NCI-H1105 treated with DMSO at 0.1 percent for 48 hours (cell line): ENCODE measurements around the gene PDXP.
A peak's percentile ranks its signal among the peaks of the same experiment; 100 is the strongest.
"Not testable (repeated sequence)": the region's sequence is repeated elsewhere in the genome, so short reads cannot be mapped to it uniquely, and the experiment has no call there.

ENCODE experiments used
- DNase-seq: peaks from one replicate; lab custom pipeline; 2025; lab: John Stamatoyannopoulos, UW

The PDXP gene, protein sequence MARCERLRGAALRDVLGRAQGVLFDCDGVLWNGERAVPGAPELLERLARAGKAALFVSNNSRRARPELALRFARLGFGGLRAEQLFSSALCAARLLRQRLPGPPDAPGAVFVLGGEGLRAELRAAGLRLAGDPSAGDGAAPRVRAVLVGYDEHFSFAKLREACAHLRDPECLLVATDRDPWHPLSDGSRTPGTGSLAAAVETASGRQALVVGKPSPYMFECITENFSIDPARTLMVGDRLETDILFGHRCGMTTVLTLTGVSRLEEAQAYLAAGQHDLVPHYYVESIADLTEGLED

DNA sequence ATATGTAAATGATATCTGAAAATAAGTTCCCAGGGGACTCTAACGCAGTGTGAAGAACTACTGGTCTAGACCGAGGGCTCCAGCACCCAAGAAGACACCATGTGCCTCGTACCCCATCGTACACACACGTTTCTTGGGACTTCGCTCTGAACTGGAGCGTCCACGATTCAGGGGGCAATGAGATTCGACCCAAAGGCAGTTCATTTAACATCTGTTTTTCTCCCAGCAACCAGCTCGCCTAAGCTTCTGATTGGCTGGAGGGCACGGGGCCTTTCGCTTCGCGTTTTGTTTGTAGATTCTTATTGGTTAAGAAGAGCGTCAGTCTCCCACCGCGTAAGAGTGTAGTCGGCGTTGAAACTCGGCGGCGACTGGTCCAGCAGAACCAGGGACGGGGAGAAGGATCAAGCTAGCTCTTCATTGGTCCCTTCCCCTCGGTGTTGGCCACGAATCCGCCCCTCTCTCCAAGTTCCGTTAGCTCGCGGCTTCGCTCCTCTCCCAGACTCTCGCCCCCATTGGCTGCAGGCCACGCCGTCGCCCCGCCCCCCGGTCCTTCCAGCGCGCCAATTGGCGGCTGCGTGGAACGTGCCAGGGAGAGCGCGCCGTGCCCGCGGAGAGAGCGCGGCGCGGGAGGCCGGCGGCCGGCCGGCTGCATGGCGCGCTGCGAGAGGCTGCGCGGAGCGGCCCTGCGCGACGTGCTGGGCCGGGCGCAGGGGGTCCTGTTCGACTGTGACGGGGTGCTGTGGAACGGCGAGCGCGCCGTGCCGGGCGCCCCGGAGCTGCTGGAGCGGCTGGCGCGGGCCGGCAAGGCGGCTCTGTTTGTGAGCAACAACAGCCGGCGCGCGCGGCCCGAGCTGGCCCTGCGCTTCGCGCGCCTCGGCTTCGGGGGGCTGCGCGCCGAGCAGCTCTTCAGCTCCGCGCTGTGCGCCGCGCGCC, at the start of gene PDXP:
Gene PDXP, plus strand, starts transcription at position 591 of the 933 bp plus-strand sequence. Its CDS starts 60 bp downstream, at position 651.
- DNase-seq = peak; percentile 99

DNA sequence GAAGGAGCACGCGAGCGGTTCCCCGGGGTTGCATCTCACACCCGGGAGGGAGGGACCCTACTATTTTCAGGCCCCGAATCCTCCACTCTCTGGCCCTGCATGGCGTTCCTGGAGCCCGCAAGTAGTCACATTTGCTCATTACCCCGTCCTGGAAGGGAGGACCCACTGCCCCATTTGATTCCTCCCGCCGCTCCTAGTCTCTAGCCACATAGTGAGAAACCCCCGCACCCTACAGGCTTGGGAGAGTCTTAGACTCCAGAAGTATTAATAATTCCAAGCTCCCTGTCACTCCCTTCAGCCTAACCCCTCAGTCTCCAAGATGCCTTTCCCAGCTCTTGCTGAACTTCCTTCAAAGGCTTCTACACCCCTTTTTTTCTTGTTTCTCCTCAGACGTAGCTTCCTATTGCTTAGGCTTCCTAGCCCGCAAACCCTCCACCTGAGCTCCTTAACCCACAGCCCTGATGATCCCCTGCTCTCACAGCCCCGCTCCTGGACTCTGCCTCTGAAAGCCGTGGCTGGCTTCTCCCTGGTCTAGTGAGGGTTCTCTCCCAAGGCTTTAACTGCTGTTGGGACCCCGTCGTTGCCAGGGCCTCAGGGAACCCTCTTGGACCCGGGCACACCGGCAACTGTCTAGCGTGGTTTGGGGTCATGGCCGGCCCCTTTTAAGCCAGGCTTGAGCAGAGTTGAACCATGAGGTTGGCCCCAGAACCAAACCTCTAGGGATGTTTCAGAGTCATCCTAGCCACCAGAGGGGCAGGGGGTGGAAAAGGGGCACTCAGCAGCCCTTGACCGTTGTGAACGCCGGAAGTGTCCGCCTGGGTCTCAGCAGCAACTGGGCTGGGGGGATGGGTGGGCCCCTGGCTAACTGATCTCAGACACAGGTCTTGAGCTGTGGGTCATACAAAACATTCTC, 49.0 kb upstream of the PDXP start:
- DNase-seq = no peak

DNA sequence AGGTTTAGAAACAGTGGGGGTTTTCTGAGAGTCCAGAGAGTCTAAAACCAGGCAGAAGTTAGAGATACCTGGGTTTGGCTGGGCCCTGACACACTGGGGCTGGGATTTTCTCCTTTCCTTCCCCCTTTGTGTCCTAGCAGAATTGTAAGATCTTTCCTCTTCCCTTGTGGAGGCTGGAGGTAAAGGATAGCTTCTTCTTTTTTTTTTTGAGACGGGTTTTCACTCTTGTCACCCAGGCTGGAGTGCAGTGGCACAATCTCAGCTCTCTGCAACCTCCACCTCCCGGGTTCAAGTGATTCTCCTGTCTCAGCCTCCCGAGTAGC, 48.4 kb upstream of the PDXP start:
- not testable (repeated sequence) for DNase-seq

DNA sequence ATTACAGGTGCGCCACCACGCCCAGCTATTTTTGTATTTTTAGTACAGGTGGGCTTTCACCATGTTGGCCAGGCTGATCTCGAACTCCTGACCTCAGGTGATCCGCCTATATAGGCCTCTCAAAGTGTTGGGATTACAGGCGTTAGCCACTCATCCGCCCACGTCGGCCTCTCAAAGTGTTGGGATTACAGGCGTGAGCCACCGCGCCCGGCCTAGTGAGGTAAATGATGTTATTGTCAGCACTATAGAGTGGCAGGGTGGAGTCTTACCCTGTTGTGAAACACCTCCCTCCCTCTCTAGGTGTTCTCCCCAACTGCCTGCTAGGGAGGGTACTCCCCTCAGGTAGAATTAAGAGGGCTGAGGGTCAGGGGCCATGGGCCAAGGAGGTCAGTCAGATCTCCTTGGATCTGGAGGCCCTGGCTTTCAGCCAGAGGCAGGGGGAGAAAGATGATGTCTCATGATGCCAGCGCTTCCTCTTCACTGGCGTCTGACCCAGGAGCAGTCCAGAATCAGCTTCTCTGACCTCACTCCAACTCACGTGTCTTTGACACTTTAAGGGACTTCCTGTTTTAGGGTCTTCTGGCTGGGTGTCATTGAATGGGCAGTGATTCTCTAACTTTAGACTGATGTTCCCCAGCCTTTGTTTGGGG, 47.9 kb upstream of the PDXP start:
- no peak for DNase-seq

DNA sequence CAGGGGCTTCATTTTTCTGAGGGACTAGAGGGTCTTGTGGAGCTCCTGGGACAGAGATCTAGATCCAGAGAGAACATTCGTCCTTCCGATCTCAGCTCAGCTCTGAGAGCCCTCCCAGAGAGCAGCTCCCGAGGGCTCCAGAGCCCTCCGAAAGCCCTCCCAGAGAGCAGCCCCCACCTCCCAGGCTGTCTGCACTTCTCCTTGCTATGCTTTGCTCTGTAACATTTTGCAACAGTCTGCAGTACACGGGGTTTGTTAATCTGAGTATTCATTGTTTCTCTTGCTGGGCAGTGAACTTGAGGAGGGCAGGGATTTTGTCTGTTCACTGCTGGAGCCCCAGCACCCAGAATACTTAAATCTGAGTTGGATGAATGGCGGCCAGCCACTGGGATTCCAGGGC, 47.3 kb upstream of the PDXP start:
- no peak for DNase-seq

DNA sequence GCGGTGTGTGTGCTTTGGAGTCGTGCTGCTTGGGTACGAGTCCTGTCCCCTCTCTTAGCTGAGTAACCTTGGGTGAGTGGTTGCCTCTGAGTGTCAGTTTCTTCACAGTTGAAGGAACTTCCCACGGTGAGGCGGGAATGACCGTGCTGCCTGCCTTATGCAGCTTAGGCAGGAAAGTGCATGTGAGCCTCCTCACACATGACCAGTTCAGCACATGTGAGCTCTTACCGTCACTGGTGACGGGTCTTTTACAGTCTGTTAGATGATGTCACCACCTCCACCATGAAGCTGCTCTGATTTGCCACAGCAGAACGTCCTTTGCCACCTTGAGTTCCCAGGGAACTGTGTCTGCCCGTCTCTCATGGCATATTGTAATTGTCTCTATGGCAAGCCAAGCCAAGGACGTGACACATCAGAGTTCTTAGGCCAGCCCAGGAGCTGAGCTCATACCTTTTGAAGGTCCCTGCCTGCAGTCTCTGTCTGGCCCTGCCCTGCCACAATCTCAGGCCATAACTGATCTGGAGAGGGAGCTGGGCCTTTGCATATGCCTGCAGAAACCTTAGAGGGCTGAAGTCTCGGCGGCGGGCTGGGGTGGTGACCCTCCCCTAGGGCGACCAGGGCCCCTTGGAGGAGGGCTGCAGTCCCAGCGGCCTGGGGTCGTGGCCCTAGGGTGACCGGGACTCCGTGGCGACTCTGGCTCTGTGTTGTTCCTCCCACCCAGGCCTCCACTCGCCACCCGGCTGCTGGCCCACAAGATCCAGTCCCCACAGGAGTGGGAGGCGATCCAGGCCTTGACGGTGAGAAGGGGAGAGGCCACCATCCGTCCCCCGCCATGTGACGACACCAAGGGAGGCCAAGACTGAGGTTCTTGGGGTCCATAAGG, 42.1 kb upstream of the PDXP start:
- DNase-seq = no peak

DNA sequence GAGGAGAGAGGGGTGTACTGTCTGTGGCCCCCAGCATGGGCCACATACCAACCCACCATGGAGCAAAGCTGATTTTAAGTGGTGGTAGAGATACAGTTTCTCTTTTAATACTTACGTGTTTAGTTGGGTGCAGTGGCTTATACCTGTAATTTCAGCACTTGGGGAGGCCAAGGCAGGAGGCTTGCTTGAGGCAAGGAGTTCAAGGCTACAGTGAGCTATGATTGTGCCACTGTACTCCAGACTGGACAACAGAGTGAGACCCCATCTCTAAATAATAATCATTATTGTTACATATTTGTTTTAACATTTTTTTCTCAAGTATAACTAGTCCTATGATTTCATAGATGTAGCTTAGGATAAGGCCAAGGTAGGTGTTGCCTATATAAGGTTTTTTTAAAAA, 41.1 kb upstream of the PDXP start:
- DNase-seq = no peak

DNA sequence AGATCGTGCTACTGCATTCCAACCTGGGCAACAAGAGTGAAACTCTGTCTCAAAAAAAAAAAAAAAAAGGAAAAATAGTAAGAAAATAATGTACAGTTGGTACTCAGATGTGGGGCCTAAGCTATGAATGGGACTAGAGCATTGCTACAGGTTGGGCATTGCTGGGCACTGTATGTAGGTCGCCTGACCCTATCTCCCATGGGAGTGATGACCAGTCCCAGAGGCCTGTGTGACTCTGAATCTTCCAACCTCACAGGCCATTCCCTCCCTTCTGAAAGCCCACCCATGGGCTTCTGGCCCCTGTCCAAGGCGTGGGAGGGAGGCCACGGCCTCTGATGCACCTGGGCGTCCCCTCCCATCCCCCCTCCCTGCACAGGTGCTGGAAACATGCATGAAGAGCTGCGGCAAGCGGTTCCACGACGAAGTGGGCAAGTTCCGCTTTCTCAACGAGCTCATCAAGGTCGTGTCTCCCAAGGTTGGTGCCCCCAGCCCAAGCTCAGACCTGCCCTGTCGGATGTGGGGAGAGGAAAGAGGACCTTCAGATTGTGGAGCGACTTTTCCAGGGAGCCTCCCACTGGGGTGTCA, 40.4 kb upstream of the PDXP start:
- DNase-seq = no peak

DNA sequence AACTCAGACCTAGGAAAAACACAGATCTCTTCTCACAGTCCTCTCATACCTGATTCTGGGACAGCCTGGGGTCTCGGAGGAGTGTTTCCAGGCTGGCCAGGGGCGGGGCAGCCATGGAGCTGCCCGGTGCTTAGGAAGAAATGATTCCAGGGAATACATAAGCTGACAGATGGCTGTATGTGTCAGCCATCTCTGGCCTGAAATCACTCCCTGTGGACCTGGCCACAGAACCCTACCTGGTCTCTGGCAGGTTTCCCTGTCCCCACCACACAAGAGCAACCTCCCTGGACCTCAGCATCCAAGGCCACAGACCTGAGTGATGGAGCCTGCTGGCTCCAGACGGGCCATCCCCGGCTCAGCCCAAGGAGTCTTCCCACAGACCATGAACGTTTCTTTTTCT, 39.8 kb upstream of the PDXP start:
- DNase-seq = no peak

DNA sequence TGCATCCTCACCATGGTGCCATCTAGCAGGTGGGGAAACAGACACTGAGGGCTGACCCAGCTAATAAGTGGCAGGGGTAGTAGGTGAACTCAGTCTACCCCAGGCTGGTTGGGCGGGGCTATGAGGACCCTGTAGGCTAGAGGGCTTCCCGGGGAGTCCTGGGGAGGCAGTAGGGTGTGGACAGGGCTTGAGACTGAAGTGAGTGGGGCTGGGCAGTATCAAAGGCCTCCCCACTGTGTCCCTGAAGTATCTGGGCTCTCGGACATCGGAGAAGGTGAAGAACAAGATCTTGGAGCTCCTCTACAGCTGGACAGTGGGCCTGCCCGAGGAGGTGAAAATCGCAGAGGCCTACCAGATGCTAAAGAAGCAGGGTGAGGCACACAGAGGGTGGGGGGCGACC, 38.5 kb upstream of the PDXP start:
- DNase-seq = no peak

DNA sequence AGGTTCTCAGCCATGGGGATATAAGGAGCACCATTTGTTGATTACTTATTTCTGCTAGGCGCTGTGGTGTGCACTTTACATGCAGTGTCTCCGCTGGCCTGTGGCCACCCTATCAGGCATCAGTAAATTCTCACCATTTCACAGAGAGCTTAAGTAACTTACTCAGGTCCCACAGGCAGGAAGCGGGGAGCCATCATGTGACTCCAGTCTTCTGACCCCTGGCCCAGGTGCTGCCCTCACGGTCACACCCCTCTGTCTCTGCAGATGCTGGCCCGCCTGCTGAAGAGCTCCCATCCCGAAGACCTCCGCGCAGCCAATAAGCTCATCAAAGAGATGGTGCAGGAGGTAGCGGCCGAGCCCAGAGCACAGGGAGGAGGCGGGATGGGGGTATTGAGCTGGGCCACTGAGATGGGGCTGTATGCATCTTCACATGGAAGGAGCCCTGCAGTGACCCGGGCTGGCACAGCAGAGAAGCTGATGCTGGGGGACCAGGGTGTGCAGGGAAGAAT, 37.1 kb upstream of the PDXP start:
- DNase-seq = no peak

DNA sequence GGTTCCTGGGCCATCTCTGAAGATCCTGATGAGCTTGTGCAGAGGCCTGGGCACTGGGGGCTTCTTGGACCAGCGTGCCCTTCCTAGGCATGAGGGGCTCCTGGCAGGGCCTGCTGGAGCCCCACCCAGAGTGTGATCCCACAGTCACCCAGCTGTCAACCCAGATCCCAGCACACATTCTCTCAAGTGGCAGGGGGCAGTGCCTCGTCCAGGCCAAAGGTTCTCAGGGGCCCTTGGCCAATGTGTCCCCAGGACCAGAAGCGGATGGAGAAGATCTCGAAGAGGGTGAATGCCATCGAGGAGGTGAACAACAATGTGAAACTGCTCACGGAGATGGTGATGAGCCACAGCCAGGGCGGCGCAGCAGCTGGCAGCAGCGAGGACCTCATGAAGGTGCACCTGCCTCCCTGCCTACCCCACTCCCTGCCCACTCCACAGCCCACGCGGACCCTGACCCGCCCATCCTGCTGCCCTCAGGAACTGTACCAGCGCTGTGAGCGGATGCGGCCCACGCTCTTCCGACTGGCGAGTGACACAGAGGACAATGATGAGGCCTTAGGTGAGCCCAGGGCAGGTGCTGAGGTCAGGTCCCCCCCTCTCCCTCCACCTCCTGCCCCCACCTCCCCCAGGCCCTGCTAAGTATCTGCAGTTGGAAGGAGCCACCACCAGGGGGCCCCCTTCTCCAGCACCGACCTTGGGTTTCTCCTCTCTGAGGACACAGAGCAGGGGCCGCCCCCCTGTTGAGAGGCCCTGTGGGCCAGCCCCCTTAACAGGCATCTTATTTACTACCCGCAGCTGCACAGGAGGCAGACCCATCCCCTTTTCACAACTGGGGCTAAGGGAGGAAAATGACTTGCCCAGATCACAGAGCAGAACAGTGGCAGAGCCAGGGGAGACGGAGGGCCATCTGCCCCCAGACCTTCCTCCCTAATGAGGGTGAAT, 35.2 kb upstream of the PDXP start:
- peak; percentile 50 for DNase-seq

DNA sequence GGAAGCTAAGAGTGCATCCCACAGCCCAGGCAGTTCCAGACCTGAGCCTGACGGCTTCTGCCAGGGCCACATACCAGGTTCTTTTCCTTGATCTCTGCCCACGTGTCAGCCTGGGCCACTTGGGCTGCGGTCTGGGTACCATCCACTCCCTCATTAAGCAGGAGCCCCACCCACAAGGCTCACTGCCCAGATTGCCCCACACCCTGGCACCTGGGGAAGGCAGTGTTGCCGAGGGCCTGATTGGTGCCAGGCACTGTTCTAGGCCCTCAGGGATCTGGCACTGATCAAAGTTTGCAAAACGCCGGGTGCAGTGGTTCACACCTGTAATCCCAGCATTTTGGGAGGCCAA, 34.5 kb upstream of the PDXP start:
- no peak for DNase-seq

DNA sequence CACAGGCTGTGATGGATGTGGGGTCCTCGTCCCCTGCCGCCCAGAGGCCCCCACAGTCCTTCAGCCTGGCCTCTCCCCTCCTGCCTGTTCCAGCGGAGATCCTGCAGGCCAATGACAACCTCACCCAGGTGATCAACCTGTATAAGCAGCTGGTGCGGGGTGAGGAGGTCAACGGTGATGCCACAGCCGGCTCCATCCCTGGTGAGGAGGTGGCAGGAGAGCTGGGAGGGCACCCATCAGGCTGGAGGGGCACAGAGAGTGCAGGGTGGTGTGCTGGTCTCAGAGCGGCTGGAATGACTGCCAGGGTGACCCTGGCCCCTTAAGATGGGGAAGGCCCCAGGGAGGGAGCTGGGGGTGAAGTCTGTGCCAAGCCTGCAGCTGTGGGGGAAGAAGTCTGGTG, 33.6 kb upstream of the PDXP start:
- no peak for DNase-seq

DNA sequence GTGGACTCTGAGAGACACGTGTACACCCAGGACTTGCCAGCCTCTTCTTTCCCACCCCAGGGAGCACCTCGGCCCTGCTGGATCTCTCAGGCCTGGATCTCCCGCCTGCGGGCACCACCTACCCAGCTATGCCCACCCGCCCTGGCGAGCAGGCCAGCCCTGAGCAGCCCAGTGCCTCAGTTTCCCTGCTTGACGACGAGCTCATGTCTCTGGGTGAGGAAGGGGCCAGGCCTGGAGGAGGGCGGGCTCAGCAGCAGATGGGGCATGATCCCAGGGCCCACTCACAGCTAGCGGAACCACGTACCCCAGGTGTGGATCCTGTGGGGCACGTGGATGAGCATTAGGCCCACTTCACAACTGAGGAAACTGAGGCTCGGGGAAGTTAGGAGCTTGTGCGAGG, 32.8 kb upstream of the PDXP start:
- no peak for DNase-seq

DNA sequence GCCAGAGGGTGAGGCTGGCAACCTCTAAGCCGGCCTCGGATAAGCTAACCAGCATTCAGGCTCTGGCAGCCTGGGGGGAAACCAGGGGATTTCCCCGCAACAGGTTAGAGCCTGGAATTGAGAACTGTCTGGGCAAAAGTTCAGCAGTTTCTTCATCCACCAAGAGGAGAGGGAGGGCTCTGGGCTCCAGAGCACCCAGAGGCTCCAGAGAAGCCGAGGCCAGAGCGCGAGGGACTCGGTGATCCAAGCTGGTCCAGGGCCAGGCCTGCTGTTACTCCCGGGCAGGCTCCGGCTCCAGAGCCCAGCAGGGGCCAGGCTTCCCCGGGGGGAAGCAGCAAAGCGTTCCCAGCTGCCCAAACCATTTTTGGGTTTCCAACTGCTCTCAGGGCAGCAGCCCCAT, 32.4 kb upstream of the PDXP start:
- no peak for DNase-seq

DNA sequence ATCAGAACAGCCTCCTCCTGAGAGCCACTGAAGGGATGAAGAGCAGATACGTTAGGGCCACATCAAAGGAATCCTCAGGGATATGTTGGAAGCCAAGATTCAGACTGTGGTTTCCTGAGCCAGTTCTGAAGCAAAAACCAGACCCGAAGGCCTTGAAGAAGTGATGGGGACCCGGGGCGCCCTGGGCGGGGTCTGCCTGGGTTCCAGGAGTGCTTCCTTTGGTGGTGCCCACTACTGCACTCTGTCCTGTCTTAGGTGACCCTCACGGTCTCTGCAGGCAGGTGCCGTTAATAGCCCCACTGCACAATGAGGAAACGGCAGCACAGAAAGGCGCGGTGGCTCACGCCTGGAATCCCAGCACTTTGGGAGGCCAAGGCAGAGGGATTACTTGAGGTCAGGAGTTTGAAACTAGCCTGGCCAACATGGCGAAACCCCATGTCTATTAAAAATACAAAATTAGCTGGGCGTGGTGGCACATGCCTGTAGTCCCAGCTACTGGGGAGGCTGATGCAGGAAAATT, 31.9 kb upstream of the PDXP start:
- DNase-seq = no peak

DNA sequence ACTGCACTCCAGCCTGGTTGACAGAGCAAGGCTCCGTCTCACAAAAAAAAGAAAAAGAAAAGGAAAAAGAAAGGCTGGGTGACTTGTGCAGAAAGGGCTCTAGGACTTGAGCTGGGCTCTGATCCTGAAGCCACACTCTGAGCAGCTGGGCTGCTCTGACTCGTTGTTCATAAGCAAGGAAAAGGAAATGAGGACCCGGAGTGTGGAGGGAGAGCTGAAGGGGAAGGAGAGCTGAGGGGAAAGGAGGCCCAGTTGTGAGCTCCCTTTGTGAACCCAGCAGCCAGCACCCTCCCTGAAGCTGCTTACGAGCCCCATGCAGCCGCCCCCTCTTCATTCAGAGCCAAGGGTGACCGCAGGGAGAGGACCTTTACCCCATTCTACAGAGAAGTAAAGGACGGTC, 31.4 kb upstream of the PDXP start:
- DNase-seq = no peak

DNA sequence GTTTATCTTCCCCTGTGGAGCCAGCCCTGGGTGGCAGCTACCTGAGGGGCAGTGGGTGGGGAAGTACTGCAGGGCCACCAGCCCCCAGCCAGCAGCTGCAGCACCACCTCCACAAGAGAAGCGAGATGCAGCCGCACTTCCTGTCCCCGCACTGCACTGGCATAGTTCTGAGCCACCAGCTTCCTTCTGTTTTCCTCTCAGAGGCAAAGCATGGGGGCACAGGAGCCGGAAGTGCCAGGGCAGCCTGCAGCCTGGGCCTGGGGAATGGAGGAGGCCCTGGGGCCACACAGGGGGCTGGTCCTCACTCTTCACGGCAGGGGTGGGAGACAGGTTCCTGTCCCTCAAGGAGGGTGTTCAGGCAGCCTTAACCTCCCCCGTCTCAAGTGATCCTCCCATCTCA, 31.0 kb upstream of the PDXP start:
- no peak for DNase-seq
